GM19035 (cell line): ENCODE measurements around the gene ARID5B.

Source experiments
- ATAC-seq: cut with Tn5 transposase; IDR thresholded peaks from one replicate; pipeline ENCODE4 v1.9.1; 2021; ENCODE audit not compliant: unreplicated experiment

ARID5B gene

GRCh38 chr10:62010366-62010765 lies 108.9 kb downstream of the ARID5B start:
- ATAC-seq, result no peak

DNA sequence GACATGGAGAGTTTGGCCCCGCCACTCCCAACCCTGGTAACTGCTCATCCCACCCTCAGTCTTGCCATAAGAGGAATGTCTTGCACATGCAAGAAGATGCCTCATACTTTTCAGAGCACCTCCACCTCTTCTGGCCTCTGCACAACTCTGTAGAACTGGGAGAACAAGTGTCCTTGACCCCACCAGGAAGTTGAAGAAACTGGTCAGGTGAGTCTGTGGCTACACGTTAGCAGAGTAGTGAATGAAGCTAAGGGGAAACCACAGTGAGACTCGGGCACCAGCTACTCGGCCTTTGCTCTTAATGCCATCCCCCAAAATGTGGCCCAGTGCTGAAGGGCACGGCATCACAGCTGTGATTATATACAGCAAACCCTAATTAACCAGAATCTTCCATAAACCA lies 110.1 kb downstream of the ARID5B start:
- no peak for ATAC-seq

- no peak for ATAC-seq
These were observed 110.8 kb downstream of the ARID5B start for GRCh38 chr10:62012318-62012717.

- no peak for ATAC-seq
These were observed 113.0 kb downstream of the ARID5B start for GRCh38 chr10:62014510-62014909.

DNA sequence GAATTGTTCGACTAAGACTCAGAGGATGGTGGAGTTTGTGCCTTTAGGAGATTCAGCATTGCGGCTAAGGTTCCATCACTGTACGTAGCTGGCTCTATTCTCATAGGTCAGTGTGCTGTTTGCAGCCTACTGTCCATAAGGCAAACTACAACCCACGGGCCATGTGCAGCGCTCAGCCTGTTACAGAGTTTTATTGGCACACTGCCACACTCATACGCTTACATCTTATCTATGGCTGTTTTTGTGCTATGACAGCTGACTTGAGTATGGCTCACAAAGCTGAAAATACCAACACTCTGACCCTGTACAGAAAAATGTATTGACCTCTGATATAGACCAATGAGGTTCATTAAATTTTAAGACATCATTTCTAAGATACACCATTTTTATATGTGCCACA lies 114.5 kb downstream of the ARID5B start:
- no peak for ATAC-seq

GRCh38 chr10:62016623-62017490 lies 115.4 kb downstream of the ARID5B start:
- peak; percentile 60 for ATAC-seq

- no peak for ATAC-seq
These were observed 116.0 kb downstream of the ARID5B start for GRCh38 chr10:62017491-62017870.

DNA sequence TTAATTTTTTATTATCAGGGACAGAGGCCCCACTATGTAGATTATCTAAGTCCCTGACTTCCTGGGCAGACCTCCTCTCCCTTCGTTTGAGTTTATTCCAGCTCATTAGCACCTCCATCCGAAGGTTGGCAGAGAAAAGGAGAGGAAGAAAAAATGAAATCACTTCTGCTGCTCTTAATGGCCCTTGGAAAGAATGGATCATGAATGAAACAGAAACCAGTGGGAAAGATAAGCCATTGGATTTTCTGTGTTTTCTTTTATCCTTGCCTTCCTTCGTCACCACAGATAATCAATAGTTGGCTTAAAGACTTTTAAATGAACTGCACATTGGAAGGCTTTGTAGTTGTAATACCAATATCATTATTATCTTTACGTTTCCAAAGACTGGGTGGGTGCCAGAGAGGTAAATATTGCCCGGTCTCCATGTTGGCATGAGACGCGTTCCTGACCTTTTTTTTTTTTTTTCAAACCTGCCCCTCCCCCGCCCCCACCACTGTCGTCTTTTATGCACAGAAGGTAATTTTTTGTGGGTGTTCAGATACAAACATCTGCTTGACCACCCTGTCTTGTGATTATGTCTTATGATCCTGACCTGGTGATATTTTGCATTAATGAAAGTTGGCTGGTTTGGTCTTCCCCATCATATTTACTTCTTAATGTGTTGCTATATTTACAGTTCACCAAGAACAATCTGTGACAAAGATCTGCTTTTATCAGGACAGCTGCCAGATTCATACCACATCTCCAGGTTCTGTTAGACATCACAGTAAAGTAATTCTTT lies 116.8 kb downstream of the ARID5B start:
- no peak for ATAC-seq

DNA sequence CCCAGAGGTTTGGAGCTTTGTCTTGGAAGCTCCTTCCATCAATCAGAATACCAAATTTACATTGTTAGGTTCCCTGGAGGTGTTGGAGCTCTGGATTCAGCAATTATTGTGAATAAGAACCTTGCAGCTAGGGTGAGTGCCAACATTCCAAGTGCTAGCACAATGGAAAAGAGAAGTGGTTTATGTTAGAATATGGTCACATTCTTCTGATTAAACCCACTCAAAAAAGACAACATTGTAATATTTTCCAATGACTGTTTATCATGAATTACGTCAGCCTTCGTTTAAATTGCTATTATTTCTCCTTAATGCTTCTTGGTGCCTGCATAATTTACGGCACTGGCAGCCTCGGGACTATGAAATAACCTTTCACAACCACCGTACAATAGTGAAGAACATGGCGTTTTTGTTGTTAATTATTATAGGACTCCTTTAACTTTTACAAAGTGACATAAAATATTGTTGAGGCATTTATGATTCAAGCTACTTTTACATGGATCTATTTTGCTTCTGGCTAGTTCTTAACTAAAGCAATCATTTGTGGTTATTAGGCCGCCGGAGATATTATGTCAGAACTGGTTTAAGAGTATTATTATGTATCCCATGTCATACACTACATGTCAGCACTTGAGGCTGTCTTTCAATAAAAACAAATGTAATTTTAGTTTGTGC lies 117.7 kb downstream of the ARID5B start:
- no peak for ATAC-seq

- ATAC-seq, result no peak
These were observed 118.3 kb downstream of the ARID5B start for GRCh38 chr10:62019685-62020359.

GRCh38 chr10:62021128-62021665 lies 119.7 kb downstream of the ARID5B start:
- no peak for ATAC-seq

GRCh38 chr10:62021978-62022802 lies 120.7 kb downstream of the ARID5B start:
- no peak for ATAC-seq

DNA sequence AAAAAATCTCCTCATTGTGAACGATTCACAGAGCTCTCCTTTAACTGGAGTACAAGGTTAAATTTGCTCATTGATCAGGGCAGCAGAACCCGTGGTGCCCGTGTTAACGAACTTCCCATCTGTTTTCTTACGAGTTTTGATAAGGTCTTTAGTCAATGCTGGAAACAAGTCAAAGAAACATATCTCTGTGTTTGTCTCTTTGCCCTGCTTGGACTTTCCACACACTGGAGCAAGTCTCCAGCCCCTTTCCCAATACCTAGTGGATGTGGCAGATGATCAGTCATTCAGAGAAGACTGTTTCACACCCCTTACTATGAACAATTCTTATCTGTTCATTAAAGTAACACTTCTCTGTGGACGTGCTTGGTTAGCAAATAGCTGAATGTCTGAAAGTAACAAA lies 121.3 kb downstream of the ARID5B start:
- ATAC-seq, result no peak

GRCh38 chr10:62023329-62023728 lies 121.8 kb downstream of the ARID5B start:
- no peak for ATAC-seq

DNA sequence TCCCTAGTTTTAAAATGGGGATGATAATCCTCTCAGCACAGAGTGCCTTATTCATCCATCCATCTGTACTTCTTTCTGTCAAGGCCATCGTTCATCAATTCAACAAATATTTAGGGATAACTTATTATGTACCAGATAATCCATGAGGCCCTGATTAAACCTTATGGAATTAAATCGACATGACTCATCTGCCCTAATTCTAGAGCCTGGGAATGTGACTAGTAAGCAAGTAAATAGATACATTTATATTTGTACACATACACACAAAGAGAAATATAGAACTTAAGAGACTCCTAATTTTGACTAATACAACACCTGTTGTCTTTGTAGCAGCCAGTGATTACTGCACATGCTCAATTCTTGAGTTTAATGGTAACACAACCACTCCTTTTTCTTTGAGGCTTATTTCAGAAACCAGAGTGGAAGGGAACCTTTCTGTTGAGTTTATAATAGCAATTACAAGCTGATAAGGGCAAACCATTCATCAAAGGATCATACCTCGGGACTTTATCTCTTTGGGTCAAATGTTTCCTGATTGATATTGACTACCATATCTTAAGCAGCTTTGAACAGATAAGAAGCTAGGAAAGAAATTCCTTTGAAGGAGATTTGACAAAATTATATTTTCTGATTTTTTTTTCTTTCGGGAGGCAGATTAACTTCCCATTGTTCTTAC lies 122.7 kb downstream of the ARID5B start:
- no peak for ATAC-seq

- no peak for ATAC-seq
These were observed 123.8 kb downstream of the ARID5B start for GRCh38 chr10:62025134-62025794.

DNA sequence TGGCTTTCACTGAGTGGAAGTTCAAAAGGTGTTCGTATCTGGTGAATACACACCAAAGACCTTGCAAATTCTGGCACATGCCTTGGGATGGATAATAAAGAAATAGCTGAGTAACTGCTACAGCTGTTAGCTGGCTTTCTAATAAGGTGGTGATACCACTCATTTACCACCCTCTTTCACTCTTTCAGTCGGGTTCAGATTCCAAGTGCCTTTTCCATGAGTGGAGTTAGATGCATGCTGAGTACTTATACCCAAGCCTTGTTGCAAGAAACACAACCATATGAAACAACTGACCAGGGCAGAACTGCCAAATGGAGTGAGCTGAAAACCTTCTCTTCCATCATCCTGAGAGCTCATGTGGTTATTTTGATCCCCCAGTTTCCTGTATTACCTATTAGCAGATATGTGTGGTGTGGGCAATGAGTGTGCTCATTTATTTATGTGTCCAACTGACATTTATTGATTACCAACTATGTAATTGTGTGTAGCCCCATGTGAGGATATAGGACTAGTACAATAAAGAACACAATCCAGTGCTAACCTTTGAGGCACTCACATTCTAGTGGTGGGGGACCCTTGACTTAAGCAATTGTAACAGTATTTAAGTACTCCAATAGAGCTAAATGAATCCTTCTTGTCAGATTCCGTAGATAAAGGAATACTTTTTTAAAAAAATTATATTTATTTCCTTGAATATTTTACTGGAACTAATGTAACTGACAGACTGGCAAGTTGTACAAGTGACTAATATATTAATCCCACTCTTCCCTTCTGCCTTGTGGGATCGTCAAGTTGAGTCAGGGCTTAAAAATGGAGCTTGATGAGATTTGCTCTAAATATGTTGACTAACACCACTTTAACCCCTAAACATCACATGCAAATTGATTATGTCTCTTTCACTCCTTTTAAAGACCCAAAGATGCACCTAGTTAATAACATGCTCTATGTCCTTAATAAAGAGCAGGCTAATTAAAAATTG lies 124.7 kb downstream of the ARID5B start:
- no peak for ATAC-seq
